GM19463 (cell line): ENCODE measurements around the gene LRRIQ4.
A peak's percentile ranks its signal among the peaks of the same experiment; 100 is the strongest.

ENCODE experiments used
- ATAC-seq: cut with Tn5 transposase; IDR thresholded peaks from one replicate; pipeline ENCODE4 v1.9.1; 2021; ENCODE audit warnings: mild to moderate bottlenecking, moderate library complexity; ENCODE audit not compliant: unreplicated experiment

LRRIQ4 gene

GRCh38 chr3:169812332-169813235, at the start of gene LRRIQ4, which contains the start of gene LRRC34:
LRRIQ4 (plus strand) TSS chr3:169812870; CDS start chr3:169821922, 9,052 bp downstream.
LRRC34 (minus strand) TSS chr3:169812904; CDS start chr3:169812548, 356 bp downstream.
- ATAC-seq, result peak; percentile 63

GRCh38 chr3:169764312-169764881, 48.3 kb upstream of the LRRIQ4 start:
- ATAC-seq, result peak; percentile 31

- ATAC-seq, result peak; percentile 66
These were observed 47.6 kb upstream of the LRRIQ4 start, which contains the start of gene TERC for GRCh38 chr3:169764882-169765612. TERC (minus strand) TSS chr3:169765060.

- peak; percentile 29 for ATAC-seq
These were observed 43.1 kb upstream of the LRRIQ4 start, which contains the start of gene ACTRT3 for GRCh38 chr3:169769287-169770181. ACTRT3 (minus strand) TSS chr3:169769561; CDS start chr3:169769520, 41 bp downstream.

GRCh38 chr3:169771497-169772304, 41.0 kb upstream of the LRRIQ4 start:
- no peak for ATAC-seq

- ATAC-seq, result peak; percentile 12
These were observed 40.3 kb upstream of the LRRIQ4 start for GRCh38 chr3:169772305-169772896.

- peak; percentile 76 for ATAC-seq
These were observed 39.5 kb upstream of the LRRIQ4 start, which contains the start of gene MYNN for GRCh38 chr3:169772897-169773816. MYNN (plus strand) TSS chr3:169773396; CDS start chr3:169774296, 900 bp downstream.

GRCh38 chr3:169774186-169774585, 38.5 kb upstream of the LRRIQ4 start:
- ATAC-seq, result no peak

GRCh38 chr3:169777822-169778221, 34.8 kb upstream of the LRRIQ4 start:
- ATAC-seq, result no peak

GRCh38 chr3:169780742-169781141, 31.9 kb upstream of the LRRIQ4 start:
- ATAC-seq, result no peak

GRCh38 chr3:169781209-169781855, 31.3 kb upstream of the LRRIQ4 start:
- ATAC-seq, result no peak

GRCh38 chr3:169787120-169787519, 25.6 kb upstream of the LRRIQ4 start:
- no peak for ATAC-seq

GRCh38 chr3:169787791-169788190, 24.9 kb upstream of the LRRIQ4 start:
- no peak for ATAC-seq

- ATAC-seq, result no peak
These were observed 22.5 kb upstream of the LRRIQ4 start for GRCh38 chr3:169790219-169790618.

GRCh38 chr3:169790687-169791429, 21.8 kb upstream of the LRRIQ4 start:
- no peak for ATAC-seq

GRCh38 chr3:169792359-169792758, 20.3 kb upstream of the LRRIQ4 start:
- ATAC-seq, result no peak

- ATAC-seq, result no peak
These were observed 8.0 kb upstream of the LRRIQ4 start for GRCh38 chr3:169804681-169805080.
